Right lobe of liver (tissue), 4 donors: Measurements from ENCODE around the gene SLC37A1.

Experiments used
- CTCF ChIP-seq, 4 donors: fragments of 200-600 bp in 3 of 4; fragments of 450-650 bp in 1 of 4; IDR thresholded peaks; one replicate each; pipeline versions ENCODE4 v1.5.1 to v1.8.0; 2016 to 2022; ENCODE audit warnings: antibody characterized with exemption in 4 of 4, mild to moderate bottlenecking in 2 of 4
- POLR2A ChIP-seq: fragments of 450-650 bp; IDR thresholded peaks from one replicate; pipeline ENCODE4 v1.6.1; 2017; ENCODE audit warnings: antibody characterized with exemption, mild to moderate bottlenecking
- donor health status: DM: no; HTN: no; CAD: no.
- donor health status: DM: no; HTN: no; CAD: no.
- donor health status: DM: no; HTN: yes; CAD: no.

DNA sequence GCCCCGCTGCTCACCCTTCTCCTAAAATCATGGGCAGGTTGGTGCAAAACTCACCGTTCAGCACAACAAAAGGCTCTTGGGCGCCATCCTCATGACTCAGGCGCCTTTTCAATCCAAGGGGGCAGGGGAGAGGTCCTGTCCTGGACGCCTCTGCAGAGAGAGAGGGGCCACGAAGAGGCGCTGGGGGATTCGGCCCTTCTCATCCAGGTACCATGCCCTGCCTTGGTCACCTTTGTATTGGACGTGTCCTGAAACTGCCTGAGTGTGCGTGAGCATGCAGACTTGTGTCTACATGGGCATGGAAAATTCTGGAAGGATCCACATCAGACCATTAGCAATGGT lies 53.5 kb downstream of the SLC37A1 start:
- TF ChIP-seq POLR2A: no peak
- TF ChIP-seq CTCF (IDR thresholded peaks at IDR 0.05): no peak
